DMS53 treated with DMSO at 0.1 percent for 48 hours (cell line): ENCODE data around the gene ADCY6.

Source experiments
- DNase-seq: peaks from one replicate; lab custom pipeline; 2025; ENCODE audit not compliant: unreplicated experiment; lab: John Stamatoyannopoulos, UW

Gene ADCY6

DNA sequence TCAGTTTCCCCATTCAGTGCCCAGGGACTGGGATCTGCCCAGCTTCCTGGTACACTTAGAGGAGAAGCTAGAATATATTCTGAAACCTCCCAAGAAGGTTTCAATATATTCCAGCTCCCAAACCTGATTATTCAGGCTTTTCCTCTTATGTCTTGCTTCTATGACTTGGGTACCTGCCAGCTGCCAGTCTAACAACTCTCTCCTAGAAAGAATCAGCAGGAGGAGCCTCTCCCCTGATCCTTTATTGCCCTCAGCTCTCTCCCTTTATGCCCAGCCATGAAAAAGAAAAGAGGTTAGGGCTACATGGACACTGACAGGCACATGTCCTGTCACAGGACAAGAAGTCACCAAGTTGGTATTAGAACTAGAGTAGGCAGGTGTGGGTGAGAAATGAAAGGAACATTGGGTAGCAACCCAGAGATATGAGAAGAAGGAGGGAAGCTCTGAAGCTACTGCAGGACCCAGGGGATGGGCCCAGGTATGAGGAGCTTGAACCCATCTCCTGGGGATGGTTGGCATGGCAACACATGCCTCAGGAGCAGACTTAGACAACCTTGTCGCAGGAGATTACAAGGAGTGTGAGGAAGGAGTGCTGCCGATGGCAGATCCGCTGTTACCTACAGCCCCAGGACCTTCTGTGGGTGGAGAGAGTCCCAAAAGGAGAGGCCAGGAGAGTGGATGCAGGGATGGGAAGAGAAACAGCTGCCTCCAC, 27.4 kb upstream of the ADCY6 start:
- DNase-seq: no peak

GRCh38 chr12:48815126-48816110, 26.5 kb upstream of the ADCY6 start:
- peak; percentile 80 for DNase-seq

- DNase-seq: peak; percentile 45
Measured at GRCh38 chr12:48814262-48815125, 25.6 kb upstream of the ADCY6 start.

DNA sequence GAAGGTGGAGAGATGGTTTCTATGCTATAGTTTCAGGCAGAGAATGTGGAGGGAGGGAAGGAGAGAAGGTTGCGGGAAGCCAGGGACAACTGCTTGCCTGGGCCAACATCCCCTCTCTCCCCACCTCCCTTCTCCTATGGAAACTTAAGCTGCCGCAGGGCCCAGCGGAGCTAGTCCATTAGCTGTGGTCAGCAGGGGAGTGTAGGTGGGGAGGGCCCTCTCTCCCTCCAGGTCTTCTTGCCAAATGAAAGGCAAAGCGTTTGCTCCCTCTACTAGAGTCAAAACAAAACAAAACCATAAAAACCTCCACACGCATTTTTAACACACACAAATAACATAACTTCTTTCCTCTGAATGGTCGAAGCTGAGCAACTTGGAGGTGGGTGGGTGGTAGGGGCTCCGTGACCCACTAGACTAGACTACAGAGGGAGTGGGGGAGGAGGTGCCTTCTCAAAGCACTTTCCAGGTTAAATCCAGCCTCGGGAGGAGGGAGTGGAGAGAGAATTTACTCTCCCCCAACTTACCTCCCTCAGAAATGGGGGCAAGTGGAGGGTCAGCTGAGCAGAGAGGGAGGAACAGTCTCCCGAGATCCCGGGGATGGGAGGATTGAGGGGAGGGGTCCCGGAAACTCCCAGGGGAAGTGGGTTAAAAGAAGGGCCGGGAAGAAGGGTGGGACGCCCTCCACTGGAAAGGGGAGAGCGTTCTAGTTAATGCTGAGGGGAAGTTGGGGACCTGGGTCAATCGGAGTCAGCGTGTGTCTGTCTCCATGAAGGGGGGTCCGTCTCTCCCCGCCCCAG, 24.8 kb upstream of the ADCY6 start:
- DNase-seq: no peak

GRCh38 chr12:48812389-48812788, 23.5 kb upstream of the ADCY6 start:
- DNase-seq: no peak

DNA sequence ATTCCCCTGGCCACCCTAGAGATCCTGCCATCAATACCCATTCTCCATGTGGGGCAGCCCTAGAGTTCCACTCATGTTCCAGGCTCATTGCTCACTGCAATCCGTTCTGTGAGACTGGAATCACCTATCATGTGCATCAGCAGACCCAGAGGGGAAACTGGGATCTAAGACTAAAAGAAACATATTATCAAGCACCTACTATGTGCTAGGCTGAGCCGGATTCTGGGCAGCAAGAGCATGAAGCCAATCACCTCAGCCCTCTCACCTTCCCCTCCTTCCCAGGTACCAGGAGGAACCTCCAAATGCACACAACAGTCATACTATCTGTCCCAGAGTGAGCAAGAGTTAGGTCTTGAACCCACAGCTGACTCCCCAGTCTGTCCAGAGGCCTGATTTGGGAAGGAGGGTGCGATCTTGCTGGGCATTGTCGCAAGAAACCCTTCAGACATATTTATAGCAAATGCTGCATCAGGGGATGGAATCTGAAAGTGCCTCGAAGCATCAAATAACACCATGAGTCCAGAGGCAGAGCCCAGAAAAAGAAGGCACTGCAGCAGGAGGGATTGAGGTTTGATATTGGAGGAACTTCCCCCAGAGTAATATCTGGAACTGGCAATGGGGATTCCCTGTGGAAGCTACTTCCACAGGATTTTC, 22.7 kb upstream of the ADCY6 start:
- DNase-seq: no peak

DNA sequence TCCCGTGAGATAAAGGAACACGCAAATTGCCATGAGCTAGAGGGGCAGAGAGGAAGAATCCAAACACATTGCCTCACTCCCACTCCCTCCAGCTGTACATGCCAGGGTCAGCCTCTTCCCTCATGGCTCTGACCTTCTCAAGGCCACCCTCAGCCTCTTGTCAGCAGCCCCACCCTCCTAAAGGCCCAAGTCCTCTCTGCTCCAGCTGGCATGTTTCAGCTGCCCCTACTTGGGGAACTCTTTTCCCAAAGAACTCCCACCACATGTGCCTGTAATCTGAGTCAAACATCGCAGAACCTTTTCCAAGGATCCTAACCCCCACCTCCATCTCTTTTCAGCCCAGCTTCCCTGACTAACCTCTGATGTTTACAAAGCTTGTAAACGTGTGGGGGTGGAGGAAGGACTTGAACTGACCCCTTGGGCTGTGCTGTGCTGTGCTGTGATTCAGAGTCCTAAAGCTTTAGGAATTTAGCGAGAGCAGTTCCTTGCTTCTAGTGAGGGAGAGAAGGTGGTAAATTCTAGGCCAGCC, 22.1 kb upstream of the ADCY6 start:
- DNase-seq: no peak

GRCh38 chr12:48807981-48808380, 19.1 kb upstream of the ADCY6 start:
- DNase-seq: no peak

GRCh38 chr12:48803675-48804074, 14.8 kb upstream of the ADCY6 start:
- no peak for DNase-seq

- DNase-seq: no peak
Measured at GRCh38 chr12:48800971-48801370, 12.1 kb upstream of the ADCY6 start.

- no peak for DNase-seq
Measured at GRCh38 chr12:48800457-48800856, 11.6 kb upstream of the ADCY6 start.

DNA sequence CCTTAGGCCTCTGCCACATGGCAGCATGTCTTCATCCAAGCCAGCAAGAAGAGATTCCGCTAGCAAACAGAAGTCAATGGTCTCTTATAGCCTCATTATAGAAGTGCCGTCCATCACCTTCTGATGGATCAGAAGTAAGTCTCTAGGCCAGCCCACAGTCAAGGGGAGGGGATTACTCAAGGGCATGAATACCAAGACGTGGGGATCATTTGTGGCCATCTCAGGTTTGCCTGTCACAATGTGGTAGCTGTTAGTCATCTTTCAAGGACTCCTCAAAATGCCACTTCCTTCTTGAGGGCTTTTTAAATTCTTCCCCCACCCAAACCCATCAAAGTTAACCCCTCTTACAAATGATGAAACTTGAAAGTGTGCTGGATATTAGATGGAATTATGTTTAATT, 8.1 kb upstream of the ADCY6 start:
- no peak for DNase-seq

DNA sequence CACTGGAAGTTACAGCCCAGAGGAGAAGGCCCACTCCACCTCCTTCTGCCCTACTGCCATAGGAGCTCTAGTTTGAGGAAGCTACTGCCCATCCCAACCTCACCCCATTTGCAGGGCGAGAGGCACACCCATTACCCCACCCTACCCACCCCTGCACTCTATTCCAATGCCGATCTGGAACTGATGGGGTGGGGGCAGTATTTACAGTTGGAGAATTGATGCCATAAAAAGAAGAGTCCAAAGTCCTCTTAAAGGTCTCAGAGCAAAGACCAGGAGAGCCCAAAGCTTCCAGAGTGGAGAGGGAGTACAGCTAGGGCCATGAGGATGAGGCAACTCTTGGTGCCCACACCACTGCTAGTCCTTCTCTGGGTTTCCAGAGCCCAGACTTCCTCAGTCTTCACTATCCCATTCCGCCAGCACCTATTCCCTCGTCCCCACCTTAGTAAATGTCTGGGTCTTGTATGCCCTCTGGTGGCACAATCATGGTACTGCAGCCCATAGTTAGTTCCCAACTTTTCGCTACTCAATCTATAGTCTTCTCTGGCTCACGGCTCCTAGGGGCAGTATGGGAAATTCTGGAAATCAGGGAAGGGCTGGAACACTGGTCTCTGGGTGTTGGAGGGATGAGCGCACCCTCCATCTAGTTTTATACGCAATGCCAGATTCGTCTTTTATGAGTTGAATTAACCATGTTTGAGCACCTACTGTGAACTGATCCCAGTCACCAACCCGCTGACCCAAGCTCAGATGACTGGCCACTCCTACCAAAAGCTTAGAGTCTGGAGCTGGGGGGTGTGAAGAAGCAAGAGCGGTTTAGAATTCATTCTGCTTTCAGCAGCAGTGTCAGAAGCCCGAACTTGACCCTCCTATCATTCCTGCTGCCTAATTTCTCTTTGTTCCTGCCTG, 6.9 kb upstream of the ADCY6 start:
- DNase-seq: peak; percentile 78

GRCh38 chr12:48794870-48795269, 6.0 kb upstream of the ADCY6 start:
- no peak for DNase-seq

DNA sequence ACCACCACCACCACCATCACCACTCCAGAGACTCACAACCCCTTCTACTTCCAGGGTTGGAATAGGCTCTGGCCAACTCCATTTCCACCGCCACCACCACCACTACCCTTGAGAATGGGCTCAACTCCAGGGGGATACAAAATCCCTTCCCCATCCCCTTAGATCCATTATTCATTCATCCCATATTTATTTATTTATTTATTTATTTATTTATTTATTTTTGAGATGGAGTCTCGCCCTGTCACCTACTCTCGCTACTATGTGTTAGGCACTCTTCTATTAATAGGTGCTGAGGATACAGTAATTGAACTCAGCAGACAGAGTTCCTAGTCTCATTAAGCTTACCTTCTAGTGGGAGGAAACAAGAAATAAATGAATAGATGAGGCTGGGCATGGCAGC, 4.8 kb upstream of the ADCY6 start:
- no peak for DNase-seq

DNA sequence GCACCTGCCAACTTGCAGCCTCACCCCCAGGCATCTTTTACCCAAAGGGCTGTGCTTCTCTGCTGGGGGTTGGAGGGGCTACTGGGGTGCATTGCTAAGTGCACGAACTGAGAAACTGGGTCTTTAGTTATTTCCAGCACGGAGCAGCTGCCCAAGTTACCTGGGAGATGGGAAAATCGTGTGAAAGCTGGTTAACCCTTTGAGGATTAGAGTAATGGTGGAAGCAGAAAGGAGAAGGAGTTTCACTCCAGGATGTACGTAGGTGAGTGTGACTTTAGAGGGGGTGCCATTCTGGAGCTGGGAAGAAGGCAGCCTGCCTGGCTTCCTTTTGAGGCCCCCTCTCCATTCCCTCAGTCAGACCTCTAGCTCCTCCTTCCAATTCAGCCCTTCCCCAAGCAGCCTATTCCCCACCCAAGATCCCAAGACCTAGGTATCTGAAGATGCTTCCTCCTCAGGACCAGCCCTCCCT, 1.0 kb upstream of the ADCY6 start:
- DNase-seq: no peak

- DNase-seq: no peak
Measured at GRCh38 chr12:48788524-48788853, 400 bp downstream of the ADCY6 start.

DNA sequence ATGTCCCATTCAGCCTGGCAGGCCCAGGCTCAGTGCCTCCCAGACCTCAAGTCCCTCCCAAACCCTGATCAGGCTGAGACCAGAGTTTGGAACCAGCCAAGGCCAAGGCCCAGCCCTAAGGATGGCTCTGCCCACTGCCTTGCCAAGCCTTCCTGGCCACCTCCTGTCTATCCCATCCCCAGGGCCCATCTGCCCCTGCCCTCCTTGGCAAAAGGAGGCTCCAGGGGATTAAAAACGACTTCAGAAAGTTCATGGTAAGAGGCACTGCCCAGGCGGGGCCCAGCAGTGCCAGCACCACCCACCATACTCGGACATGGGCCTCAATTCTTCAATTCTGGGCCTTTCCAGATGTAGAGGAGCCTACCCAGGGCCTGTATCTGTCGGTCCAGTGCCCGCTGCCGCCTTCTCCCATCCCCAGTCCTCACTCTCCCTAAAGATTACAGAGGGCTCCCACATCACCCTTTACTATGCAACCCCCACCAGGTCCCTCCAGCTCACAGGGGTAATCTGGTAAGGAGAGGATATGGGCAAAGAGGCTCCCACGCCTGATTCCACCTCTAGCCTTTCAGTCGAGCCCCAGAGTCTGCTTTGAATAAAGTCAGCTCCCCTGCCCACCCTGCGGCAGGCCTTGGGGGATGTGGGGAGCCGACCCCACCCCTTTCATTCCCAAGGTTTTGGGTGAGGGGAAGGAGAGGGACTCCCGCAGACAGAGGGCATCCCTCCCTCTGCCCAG, 932 bp downstream of the ADCY6 start:
- DNase-seq: no peak
